ENCODE measurements around the gene ADAR.

The ADAR gene

DNA sequence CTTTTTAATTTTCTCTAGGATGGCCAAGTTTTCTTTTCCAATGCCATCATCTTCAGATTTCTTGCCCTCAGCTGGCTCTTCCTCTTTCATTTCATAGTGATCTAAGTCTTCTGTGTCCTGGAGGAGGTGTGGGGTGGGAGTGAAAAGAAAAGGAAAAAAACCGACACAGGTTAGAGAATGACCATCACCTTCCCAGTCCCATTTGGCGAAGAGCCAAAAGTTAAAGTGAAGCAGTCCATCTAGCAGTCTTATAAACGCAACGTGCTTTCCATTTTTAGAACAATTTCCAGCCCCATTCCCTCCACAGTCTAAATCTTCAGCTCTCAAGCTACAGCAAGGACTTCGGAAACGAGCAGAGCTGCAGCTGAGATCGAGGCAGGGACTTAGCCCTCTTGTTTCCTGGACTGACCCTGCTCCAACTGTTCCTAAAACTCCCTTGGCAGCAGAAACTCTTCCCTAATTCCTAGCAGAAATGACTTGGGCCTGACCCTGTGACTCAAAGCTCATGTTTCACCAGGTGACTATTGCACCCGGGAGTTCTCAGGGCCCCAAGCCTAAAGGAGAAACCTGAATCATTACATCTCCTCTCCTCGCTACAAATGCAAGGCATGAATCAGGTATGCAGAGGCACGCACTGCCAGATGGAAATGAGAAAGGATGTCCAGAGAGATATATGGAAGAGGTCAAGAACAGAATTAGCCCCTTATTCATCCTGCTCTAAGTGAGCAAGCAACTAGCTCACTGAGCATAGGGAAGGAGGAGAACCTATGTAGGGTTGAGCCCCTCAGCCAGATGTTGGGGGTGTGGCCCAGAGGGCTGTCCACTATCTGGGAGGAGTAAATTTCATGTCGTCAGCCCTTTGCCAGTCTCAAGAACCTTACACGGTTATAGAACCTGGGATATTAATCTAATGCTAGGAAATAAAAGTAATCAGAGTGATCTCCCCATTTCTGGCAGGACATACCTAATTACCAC, 54.6 kb downstream of the ADAR start:
- no peak overlapping the region for H3K4me3 ChIP-seq (ENCODE audit: low read depth, low read length)
- TF ChIP-seq, protein P1, sequence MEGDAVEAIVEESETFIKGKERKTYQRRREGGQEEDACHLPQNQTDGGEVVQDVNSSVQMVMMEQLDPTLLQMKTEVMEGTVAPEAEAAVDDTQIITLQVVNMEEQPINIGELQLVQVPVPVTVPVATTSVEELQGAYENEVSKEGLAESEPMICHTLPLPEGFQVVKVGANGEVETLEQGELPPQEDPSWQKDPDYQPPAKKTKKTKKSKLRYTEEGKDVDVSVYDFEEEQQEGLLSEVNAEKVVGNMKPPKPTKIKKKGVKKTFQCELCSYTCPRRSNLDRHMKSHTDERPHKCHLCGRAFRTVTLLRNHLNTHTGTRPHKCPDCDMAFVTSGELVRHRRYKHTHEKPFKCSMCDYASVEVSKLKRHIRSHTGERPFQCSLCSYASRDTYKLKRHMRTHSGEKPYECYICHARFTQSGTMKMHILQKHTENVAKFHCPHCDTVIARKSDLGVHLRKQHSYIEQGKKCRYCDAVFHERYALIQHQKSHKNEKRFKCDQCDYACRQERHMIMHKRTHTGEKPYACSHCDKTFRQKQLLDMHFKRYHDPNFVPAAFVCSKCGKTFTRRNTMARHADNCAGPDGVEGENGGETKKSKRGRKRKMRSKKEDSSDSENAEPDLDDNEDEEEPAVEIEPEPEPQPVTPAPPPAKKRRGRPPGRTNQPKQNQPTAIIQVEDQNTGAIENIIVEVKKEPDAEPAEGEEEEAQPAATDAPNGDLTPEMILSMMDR (IDR thresholded peaks at IDR 0.05; ENCODE audit: low read depth, low read length) = no peak

DNA sequence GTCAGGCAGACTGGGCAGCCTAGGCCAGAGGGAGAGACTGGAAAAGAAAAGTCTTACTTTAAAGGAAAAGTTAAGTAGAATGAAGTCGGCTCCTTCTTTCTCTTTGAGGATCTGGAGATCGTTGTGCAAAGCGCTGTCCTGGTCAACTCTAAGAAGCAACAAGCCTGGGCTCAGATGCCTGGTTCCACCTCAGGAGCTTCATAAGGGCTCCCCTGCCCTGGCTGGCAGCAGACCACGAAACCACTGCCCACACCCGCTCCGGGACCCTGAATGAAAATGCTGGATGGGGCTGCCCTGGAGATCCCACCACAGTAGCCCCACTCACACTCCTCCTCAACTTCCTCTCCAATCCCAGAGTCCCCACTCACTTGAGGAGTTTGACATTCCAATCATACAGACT, 56.0 kb downstream of the ADAR start:
- TF ChIP-seq, protein P1 (IDR thresholded peaks at IDR 0.05; ENCODE audit: low read depth, low read length) = no peak
- H3K4me3 ChIP-seq (ENCODE audit: low read depth, low read length) = no peak overlapping the region

DNA sequence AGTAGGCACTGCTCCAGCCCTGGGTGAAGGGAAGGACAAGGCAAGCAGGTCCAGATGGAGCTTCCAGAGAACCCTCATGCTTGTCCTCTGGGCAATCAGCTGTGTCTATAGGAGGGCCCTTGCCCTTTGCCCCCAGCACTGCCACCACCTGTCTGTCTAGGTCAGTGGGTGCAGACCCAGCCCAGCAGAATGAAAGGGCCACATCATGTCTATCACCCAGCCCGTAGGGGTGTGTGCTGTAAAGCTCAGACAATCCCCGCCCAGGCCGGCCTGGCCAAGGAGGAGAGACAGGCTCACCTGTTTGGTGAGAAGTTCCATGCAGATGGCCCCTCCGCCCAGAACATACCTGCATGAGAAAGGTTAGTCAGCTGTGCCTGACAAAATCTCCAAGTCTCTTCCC, 56.5 kb downstream of the ADAR start:
- H3K4me3 ChIP-seq (ENCODE audit: low read depth, low read length) = no peak overlapping the region
- TF ChIP-seq, protein P1 (IDR thresholded peaks at IDR 0.05; ENCODE audit: low read depth, low read length) = no peak

DNA sequence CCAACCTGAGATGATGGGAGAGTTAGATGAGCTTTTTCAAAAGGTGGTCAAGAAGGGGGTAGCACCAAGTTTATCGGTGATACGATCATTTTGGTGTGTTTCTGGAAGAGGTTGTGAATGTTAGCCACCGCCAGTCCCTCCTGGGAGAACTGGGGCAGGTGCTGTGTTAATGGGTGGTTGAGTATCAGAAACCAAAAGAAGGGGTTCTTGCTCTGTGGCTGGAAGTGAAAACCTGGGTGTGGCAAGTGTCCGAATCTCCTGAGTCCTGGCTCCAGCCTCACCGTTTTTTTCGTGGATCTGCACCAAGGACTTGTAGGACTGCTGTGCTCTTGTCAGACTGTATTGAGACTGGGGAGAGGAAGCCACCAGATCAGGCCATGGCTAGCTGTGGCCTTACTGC, 57.3 kb downstream of the ADAR start:
- TF ChIP-seq, protein P1 (IDR thresholded peaks at IDR 0.05; ENCODE audit: low read depth, low read length) = no peak
- no peak overlapping the region for H3K4me3 ChIP-seq (ENCODE audit: low read depth, low read length)

GRCh38 chr1:154550070-154550469, 57.9 kb downstream of the ADAR start:
- no peak overlapping the region for H3K4me3 ChIP-seq (ENCODE audit: low read depth, low read length)
- TF ChIP-seq, protein P1 (IDR thresholded peaks at IDR 0.05; ENCODE audit: low read depth, low read length) = no peak

DNA sequence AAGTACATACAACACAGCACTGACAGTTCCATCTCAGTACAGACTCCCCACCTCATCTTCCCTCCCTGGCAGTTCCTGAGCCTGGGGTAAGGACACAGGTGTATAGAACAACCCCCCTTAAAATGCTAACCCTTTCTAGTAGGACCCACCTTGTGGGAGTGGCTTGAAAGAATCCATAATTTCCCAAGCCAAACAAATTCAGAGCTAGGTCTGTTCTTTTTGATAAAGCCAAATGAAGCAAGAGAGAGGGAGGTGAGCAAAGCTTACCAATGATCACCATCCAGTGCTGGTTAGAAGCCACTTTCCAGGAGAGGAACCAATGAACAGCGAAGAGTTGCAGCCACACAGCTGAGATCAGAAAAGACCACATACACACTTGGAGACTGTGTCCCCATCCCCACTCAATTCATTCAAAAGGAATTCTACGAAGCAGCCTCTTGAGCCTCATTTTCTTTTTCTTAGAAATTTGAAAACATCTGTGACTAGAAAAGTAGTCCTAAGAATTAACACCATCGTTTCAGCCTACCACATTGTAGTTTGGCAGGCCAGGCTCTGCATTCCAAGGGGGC, 58.7 kb downstream of the ADAR start:
- no peak overlapping the region for H3K4me3 ChIP-seq (ENCODE audit: low read depth, low read length)
- TF ChIP-seq, protein P1 (IDR thresholded peaks at IDR 0.05; ENCODE audit: low read depth, low read length) = no peak

DNA sequence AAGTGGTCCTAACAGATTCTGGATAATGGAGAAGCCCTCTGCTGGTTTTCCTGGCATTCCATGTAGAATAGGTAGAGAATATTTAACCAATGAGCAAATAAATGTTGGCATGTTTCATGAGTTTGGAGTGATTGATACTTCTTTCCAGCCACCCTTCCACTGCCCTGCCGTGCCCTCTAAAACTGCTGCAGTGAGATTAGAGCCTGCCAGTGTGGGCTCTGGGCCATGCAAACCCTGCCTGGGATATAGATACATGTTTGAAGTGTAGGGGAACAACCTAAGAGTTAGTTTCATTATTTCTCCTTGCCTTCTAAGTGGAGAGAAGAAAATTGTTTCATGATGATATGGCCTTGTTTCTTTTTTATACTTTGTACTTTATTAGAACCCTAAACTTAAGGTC, 60.0 kb downstream of the ADAR start:
- TF ChIP-seq, protein P1 (IDR thresholded peaks at IDR 0.05; ENCODE audit: low read depth, low read length) = no peak
- no peak overlapping the region for H3K4me3 ChIP-seq (ENCODE audit: low read depth, low read length)
